HEK293 (cell line): ENCODE measurements around the gene COL17A1.

Experiments used
- CTCF ChIA-PET: fragments of 350-600 bp; formaldehyde crosslinking; extraction: SDS; loops from one replicate; lab custom pipeline; 2021; ENCODE audit warnings: antibody characterized with exemption; lab: Yijun Ruan, JAX
- POLR2A ChIA-PET: fragments of 300-600 bp; formaldehyde crosslinking; extraction: SDS; loops from one replicate; lab custom pipeline; 2020; ENCODE audit warnings: antibody characterized with exemption, inconsistent platforms; lab: Yijun Ruan, JAX
- H3K27ac ChIP-seq: fragments of 200-500 bp; sonication (Bioruptor generic); 2 replicates; pipeline ENCODE4 v1.5.1; 2014; ENCODE audit warnings: low read depth, low read length, control low read depth, inconsistent platforms; ENCODE audit errors: extremely low read depth
- H3K36me3 ChIP-seq, 2 experiments: fragments of 200-500 bp in 1 of 2; sonication (Bioruptor generic) in 1 of 2; 1 replicate in 1 of 2; 2 replicates in 1 of 2; pipeline ENCODE4 v1.5.1; 2014 to 2017; ENCODE audit warnings: inconsistent platforms in 2 of 2, low read length in 2 of 2; ENCODE audit not compliant: control insufficient read depth in 2 of 2, insufficient read depth in 1 of 2
- H3K4me1 ChIP-seq: fragments of 200-500 bp; sonication (Bioruptor generic); 2 replicates; pipeline ENCODE4 v1.5.1; 2014; ENCODE audit warnings: mild to moderate bottlenecking, low read length, inconsistent platforms; ENCODE audit not compliant: control insufficient read depth, insufficient read depth
- H3K4me3 ChIP-seq: 2 replicates; pipeline ENCODE4 v1.5.1; 2011; ENCODE audit warnings: low read depth, mild to moderate bottlenecking, control low read depth, low read length, moderate library complexity
- H3K9me3 ChIP-seq: fragments of 200-500 bp; sonication (Bioruptor generic); 2 replicates; pipeline ENCODE4 v1.5.1; 2014; ENCODE audit warnings: low read depth, low read length, inconsistent platforms; ENCODE audit not compliant: control insufficient read depth, insufficient read depth
- EGR2 ChIP-seq: fragments of 450-650 bp; formaldehyde crosslinking; IDR thresholded peaks from 2 replicates; pipeline ENCODE4 v1.5.1; 2016; ENCODE audit warnings: low read depth, missing biosample characterization, missing genetic modification characterization
- FEZF1 ChIP-seq: fragments of 450-650 bp; formaldehyde crosslinking; IDR thresholded peaks from 2 replicates; pipeline ENCODE4 v1.5.1; 2016; ENCODE audit warnings: missing biosample characterization, missing genetic modification characterization
- GLIS2 ChIP-seq: fragments of 450-650 bp; formaldehyde crosslinking; IDR thresholded peaks from 2 replicates; pipeline ENCODE4 v1.5.1; 2016; ENCODE audit warnings: missing biosample characterization, missing genetic modification characterization
- HOXA7 ChIP-seq: sonication (generic); formaldehyde crosslinking; IDR thresholded peaks from 2 replicates; pipeline ENCODE4 v1.8.1; 2022; ENCODE audit warnings: missing genetic modification reagents, borderline replicate concordance
- KLF1 ChIP-seq: fragments of 450-650 bp; formaldehyde crosslinking; IDR thresholded peaks from 2 replicates; pipeline ENCODE4 v1.5.1; 2016; ENCODE audit warnings: missing biosample characterization, missing genetic modification characterization
- KLF16 ChIP-seq: fragments of 450-650 bp; formaldehyde crosslinking; IDR thresholded peaks from 2 replicates; pipeline ENCODE4 v1.5.1; 2017; ENCODE audit warnings: missing biosample characterization, missing genetic modification characterization
- KLF9 ChIP-seq: fragments of 450-650 bp; formaldehyde crosslinking; IDR thresholded peaks from 2 replicates; pipeline ENCODE4 v1.5.1; 2016; ENCODE audit warnings: missing biosample characterization, missing genetic modification characterization, low read depth
- MZF1 ChIP-seq: fragments of 450-650 bp; formaldehyde crosslinking; IDR thresholded peaks from 2 replicates; pipeline ENCODE4 v1.5.1; 2017; ENCODE audit warnings: missing biosample characterization, missing genetic modification characterization, borderline replicate concordance
- OSR2 ChIP-seq: fragments of 450-650 bp; formaldehyde crosslinking; IDR thresholded peaks from 2 replicates; pipeline ENCODE4 v1.5.1; 2016; ENCODE audit warnings: missing biosample characterization, missing genetic modification characterization
- PRDM1 ChIP-seq: fragments of 450-650 bp; formaldehyde crosslinking; IDR thresholded peaks from 2 replicates; pipeline ENCODE4; 2016; ENCODE audit warnings: missing biosample characterization, missing genetic modification characterization
- PRDM2 ChIP-seq: fragments of 450-650 bp; formaldehyde crosslinking; IDR thresholded peaks from 2 replicates; pipeline ENCODE4 v1.5.1; 2016; ENCODE audit warnings: missing biosample characterization, missing genetic modification characterization, borderline replicate concordance
- REPIN1 ChIP-seq: fragments of 450-650 bp; formaldehyde crosslinking; IDR thresholded peaks from 2 replicates; pipeline ENCODE4 v1.5.1; 2017; ENCODE audit warnings: missing biosample characterization, missing genetic modification characterization, low read depth
- SP7 ChIP-seq: fragments of 450-650 bp; formaldehyde crosslinking; IDR thresholded peaks from 2 replicates; pipeline ENCODE4 v1.5.1; 2016; ENCODE audit warnings: missing biosample characterization, missing genetic modification characterization
- ZFHX2 ChIP-seq: fragments of 450-650 bp; formaldehyde crosslinking; conservative IDR thresholded peaks from 2 replicates; pipeline ENCODE4 v1.5.1; 2016; ENCODE audit warnings: missing biosample characterization, missing genetic modification characterization
- ZNF169 ChIP-seq: fragments of 450-650 bp; formaldehyde crosslinking; IDR thresholded peaks from 2 replicates; pipeline ENCODE4 v1.5.1; 2016; ENCODE audit warnings: missing biosample characterization, missing genetic modification characterization
- ZNF184 ChIP-seq: fragments of 450-650 bp; IDR thresholded peaks from 2 replicates; pipeline ENCODE4 v1.5.1; 2018; ENCODE audit warnings: missing biosample characterization, mild to moderate bottlenecking, missing genetic modification characterization
- ZNF2 ChIP-seq: fragments of 450-650 bp; formaldehyde crosslinking; IDR thresholded peaks from 2 replicates; pipeline ENCODE4 v1.5.1; 2016; ENCODE audit warnings: missing biosample characterization, missing genetic modification characterization
- ZNF302 ChIP-seq: fragments of 450-650 bp; formaldehyde crosslinking; IDR thresholded peaks from 2 replicates; pipeline ENCODE4 v1.5.1; 2016; ENCODE audit warnings: missing biosample characterization, missing genetic modification characterization, low read depth
- ZNF324 ChIP-seq: fragments of 450-650 bp; formaldehyde crosslinking; IDR thresholded peaks from 2 replicates; pipeline ENCODE4 v1.5.1; 2016; ENCODE audit warnings: missing biosample characterization, missing genetic modification characterization
- ZNF350 ChIP-seq: fragments of 450-650 bp; formaldehyde crosslinking; IDR thresholded peaks from 2 replicates; pipeline ENCODE4 v1.5.0; 2017; ENCODE audit warnings: missing biosample characterization, mild to moderate bottlenecking, missing genetic modification characterization
- ZNF366 ChIP-seq: fragments of 450-650 bp; formaldehyde crosslinking; conservative IDR thresholded peaks from 2 replicates; pipeline ENCODE4 v1.5.1; 2016; ENCODE audit warnings: missing biosample characterization, missing genetic modification characterization
- ZNF488 ChIP-seq: fragments of 450-650 bp; formaldehyde crosslinking; IDR thresholded peaks from 2 replicates; pipeline ENCODE4 v1.5.1; 2016; ENCODE audit warnings: missing biosample characterization, missing genetic modification characterization
- ZNF521 ChIP-seq: fragments of 450-650 bp; formaldehyde crosslinking; IDR thresholded peaks from 2 replicates; pipeline ENCODE4 v1.5.1; 2017; ENCODE audit warnings: missing biosample characterization, mild to moderate bottlenecking, missing genetic modification characterization
- ZNF645 ChIP-seq: fragments of 450-650 bp; formaldehyde crosslinking; IDR thresholded peaks from 2 replicates; pipeline ENCODE4; 2016; ENCODE audit warnings: missing biosample characterization, missing genetic modification characterization
- ZNF670 ChIP-seq: fragments of 450-650 bp; formaldehyde crosslinking; IDR thresholded peaks from 2 replicates; pipeline ENCODE4 v1.5.1; 2016; ENCODE audit warnings: missing biosample characterization, missing genetic modification characterization, low read depth
- ZNF776 ChIP-seq: fragments of 450-650 bp; formaldehyde crosslinking; IDR thresholded peaks from 2 replicates; pipeline ENCODE4 v1.5.0; 2017; ENCODE audit warnings: missing biosample characterization, missing genetic modification characterization, borderline replicate concordance

COL17A1 gene

GRCh38 chr10:104069613-104070012, 16.1 kb downstream of the COL17A1 start:
- no peak overlapping the region for H3K4me3 ChIP-seq
- ChIA-PET POLR2A (no interaction called here), CTCF (interaction anchor here (0.6 to 0.8 kb wide), 2 partner anchors 14 to 51 kb away, joined by 3 read pairs; no protein-coding TSS in a partner anchor)
- no peaks in the 10 kb centered on the region for H3K36me3 ChIP-seq
- no peaks in the 10 kb centered on the region for H3K9me3 ChIP-seq
- no peak overlapping the region for H3K27ac ChIP-seq
- H3K4me1 ChIP-seq = no peaks in the 10 kb centered on the region
- TF ChIP-seq ZNF776 (tag by site-specific recombination) = no peak
- no peak for TF ChIP-seq ZNF645
- no peak for TF ChIP-seq ZNF169 (tag by site-specific recombination)
- TF ChIP-seq ZNF302 = no peak
- no peak for TF ChIP-seq ZNF184 (tag by site-specific recombination)
- TF ChIP-seq ZNF670 (tag by site-specific recombination) = no peak
- TF ChIP-seq KLF9 = no peak
- peak; percentile 54 for TF ChIP-seq FEZF1 (tag by site-specific recombination)
- TF ChIP-seq ZNF488 = no peak
- no peak for TF ChIP-seq ZNF521 (tag by site-specific recombination)
- TF ChIP-seq SP7 (tag by site-specific recombination) = peak; percentile 49; the same call in 1 of the 2 replicates
- no peak for TF ChIP-seq ZNF324
- TF ChIP-seq PRDM1 (tag by site-specific recombination) = no peak
- no peak for TF ChIP-seq ZNF2
- no peak for TF ChIP-seq HOXA7 (CRISPR knock-in tag)
- TF ChIP-seq PRDM2 = no peak
- peak; percentile 20; the same call in 1 of the 2 replicates for TF ChIP-seq OSR2 (tag by site-specific recombination)

- CTCF ChIA-PET = interaction anchor here (2.0 kb wide), 1 partner anchor 14 kb away, joined by 4 read pairs; no protein-coding TSS in a partner anchor
- peak; percentile 61 for TF ChIP-seq PRDM1 (tag by site-specific recombination)
- no peak for TF ChIP-seq GLIS2 (tag by site-specific recombination)
- TF ChIP-seq KLF1 (tag by site-specific recombination) = no peak
- no peak for TF ChIP-seq ZNF366 (tag by site-specific recombination)
- 0 out of 2 replicates have a peak, but pooled peaks have one; percentile 38 for TF ChIP-seq ZFHX2 (tag by site-specific recombination)
- no peak for TF ChIP-seq KLF16
- no peak for TF ChIP-seq MZF1 (tag by site-specific recombination)
- no peak for TF ChIP-seq ZNF2
- TF ChIP-seq EGR2 (tag by site-specific recombination) = peak; percentile 45; the same call in 1 of the 2 replicates
- no peak for TF ChIP-seq REPIN1
- no peak for TF ChIP-seq ZNF350
- no peak overlapping the region for H3K4me3 ChIP-seq
- no peaks in the 10 kb centered on the region for H3K36me3 ChIP-seq
- H3K9me3 ChIP-seq = no peaks in the 10 kb centered on the region
- POLR2A ChIA-PET = no interaction called here
- H3K4me1 ChIP-seq = no peaks in the 10 kb centered on the region
- H3K27ac ChIP-seq = no peak overlapping the region
Observed at GRCh38 chr10:104067525-104067924, 18.2 kb downstream of the COL17A1 start.
